GM19193 (cell line): ENCODE results near the gene COL9A3.

Source experiments
- POLR2A ChIP-seq: IDR thresholded peaks from 4 replicates; pipeline ENCODE4 v1.6.1; 2011; ENCODE audit not compliant: insufficient read depth, insufficient read length; ENCODE audit errors: extremely low read depth

COL9A3 gene

DNA sequence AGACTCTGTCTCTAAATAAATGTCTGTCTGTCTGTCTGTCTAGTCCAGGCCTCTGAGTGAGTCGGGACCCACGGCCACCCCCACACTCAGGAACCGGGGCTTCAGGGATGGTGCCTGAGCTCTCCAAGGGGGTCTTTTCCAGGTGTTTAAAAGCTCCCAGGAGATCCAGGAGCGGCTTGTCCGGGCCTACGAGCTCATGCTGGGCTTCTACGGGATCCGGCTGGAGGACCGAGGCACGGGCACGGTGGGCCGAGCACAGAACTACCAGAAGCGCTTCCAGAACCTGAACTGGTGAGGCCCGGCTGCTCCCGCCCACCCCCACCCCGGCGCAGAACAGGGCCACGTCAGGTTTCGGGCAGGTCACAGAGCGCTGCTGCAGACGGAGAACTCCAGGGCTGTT, 5.5 kb upstream of the COL9A3 start:
- no peak for TF ChIP-seq POLR2A

DNA sequence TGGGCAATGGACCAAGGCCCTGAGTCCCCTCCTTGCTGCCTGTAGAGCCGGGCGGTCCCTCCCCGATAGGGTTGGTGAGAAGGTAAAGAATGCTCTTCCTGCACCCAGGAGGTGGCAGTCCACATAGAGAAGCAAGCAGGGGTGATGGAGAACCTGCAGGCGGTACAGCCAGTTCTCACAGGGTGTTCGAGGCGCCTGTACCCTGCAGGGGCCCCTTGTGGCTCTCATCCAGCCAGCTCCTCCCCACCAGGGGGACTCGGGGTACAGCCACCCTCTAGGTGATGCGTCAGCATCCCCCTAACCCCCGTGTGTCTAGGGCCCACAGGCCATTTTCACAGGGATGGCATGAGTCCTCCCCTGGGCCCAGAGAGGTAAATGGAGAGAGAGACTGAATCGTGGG, 5.1 kb upstream of the COL9A3 start:
- no peak for TF ChIP-seq POLR2A

DNA sequence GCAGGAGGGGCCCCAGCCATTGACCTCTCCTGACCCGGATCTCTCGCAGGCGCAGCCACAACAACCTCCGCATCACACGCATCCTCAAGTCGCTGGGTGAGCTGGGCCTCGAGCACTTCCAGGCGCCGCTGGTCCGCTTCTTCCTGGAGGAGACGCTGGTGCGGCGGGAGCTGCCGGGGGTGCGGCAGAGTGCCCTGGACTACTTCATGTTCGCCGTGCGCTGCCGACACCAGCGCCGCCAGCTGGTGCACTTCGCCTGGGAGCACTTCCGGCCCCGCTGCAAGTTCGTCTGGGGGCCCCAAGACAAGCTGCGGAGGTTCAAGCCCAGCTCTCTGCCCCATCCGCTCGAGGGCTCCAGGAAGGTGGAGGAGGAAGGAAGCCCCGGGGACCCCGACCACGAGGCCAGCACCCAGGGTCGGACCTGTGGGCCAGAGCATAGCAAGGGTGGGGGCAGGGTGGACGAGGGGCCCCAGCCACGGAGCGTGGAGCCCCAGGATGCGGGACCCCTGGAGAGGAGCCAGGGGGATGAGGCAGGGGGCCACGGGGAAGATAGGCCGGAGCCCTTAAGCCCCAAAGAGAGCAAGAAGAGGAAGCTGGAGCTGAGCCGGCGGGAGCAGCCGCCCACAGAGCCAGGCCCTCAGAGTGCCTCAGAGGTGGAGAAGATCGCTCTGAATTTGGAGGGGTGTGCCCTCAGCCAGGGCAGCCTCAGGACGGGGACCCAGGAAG, 4.5 kb upstream of the COL9A3 start:
- no peak for TF ChIP-seq POLR2A

DNA sequence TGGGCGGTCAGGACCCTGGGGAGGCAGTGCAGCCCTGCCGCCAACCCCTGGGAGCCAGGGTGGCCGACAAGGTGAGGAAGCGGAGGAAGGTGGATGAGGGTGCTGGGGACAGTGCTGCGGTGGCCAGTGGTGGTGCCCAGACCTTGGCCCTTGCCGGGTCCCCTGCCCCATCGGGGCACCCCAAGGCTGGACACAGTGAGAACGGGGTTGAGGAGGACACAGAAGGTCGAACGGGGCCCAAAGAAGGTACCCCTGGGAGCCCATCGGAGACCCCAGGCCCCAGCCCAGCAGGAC, 4.0 kb upstream of the COL9A3 start:
- no peak for TF ChIP-seq POLR2A

DNA sequence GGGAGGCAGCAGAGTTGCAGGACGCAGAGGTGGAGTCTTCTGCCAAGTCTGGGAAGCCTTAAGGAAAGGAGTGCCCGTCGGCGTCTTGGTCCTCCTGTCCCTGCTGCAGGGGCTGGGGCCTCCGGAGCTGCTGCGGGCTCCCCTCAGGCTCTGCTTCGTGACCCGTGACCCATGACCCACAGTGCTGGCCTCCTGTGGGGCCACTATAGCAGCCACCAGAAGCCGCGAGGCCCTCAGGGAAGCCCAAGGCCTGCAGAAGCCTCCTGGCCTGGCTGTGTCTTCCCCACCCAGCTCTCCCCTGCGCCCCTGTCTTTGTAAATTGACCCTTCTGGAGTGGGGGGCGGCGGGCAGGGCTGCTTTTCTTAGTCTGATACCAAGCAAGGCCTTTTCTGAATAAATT, 3.3 kb upstream of the COL9A3 start:
- no peak for TF ChIP-seq POLR2A

DNA sequence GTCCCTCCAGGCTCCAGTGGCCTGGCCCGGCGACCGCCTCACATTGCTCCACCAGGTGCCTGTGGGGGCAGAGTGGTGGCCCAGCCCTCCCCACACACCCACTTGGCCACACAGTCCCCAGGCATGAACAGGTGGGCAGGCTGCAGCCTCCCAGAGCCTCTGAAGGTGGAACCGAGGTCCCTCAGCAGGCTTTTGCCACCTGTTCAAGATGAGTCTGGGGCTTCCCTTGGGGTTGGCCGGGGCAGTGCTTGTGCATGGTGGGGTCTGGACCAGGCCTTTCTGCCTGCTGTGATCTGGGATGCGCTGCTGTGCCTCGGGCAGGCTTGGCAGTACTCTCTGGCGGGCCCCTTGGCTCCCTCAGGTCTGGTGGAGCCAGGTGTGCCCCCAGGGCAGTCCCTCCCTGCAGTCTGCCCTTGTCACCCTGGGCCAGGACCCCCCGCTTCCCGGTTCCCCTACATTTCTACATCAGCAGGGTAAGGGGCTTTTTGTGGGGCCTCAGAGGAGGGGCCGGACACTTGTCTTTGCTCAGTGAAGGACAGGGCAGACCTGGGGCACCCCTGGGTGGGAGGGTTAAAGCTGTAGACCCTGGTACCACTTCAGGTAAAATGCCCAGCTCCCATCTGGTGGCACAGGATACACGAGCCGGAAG, 2.7 kb upstream of the COL9A3 start:
- TF ChIP-seq POLR2A, result no peak

DNA sequence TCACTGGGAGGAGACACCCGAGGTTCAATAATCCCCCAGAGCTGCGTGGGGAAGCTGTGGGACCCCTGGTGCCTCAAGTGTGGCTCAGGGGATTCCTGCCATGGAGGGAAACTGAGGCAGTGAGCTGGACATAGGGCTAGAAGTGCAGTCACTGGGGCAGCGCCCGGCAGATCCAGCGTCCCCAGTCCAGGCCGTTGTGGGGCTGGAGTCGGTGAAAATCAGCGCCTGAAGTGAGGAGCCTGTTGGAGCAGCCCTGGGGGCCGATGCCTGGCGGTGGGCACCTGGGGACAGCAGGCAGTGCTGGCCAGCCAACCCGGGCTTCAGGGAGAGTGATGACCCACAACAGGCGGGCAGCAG, 2.2 kb upstream of the COL9A3 start:
- no peak for TF ChIP-seq POLR2A

DNA sequence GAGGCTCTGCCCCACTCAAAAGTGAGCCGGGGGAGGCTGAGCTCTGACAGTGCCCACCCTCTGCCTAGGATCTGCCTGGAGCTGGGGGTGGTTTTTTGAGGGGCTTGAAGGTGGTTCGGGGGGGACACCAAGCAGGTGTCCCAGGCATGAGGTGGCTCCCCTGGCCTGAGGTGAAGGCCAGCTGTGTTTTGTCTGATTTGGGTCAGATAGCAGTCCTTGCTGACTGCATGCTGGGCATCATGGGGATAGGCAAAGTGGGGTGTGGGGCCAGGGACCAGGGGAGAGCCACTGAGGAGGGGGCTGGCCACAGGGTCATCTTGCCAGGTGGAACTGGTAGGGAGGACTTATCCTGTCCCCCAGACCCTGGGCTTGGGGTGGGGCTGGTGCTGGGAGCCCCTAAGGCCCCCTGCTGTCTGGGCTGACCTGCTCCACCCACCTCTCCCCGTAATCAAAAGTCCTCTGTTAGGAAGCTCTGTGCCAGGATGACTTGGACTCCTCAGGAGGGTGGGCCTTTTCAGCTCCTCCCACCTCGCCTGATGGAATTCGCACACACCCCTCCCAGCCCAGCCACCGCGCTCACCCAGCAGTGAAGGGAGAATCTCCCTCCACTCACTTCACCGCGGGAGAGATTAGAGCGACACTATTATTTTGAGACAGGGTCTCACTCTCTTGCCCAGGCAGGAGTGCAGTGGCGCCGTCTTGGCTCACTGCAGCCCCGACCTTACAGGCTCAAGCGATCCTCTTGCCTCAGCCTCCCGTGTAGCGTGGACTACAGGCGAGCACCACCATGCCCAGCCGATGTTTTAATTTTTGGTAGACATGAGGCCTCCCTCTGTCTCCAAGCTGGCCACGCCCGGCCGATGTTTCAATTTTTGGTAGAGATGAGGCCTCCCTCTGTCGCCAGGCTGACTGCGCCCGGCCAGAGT, 1.5 kb upstream of the COL9A3 start:
- TF ChIP-seq POLR2A, result no peak

DNA sequence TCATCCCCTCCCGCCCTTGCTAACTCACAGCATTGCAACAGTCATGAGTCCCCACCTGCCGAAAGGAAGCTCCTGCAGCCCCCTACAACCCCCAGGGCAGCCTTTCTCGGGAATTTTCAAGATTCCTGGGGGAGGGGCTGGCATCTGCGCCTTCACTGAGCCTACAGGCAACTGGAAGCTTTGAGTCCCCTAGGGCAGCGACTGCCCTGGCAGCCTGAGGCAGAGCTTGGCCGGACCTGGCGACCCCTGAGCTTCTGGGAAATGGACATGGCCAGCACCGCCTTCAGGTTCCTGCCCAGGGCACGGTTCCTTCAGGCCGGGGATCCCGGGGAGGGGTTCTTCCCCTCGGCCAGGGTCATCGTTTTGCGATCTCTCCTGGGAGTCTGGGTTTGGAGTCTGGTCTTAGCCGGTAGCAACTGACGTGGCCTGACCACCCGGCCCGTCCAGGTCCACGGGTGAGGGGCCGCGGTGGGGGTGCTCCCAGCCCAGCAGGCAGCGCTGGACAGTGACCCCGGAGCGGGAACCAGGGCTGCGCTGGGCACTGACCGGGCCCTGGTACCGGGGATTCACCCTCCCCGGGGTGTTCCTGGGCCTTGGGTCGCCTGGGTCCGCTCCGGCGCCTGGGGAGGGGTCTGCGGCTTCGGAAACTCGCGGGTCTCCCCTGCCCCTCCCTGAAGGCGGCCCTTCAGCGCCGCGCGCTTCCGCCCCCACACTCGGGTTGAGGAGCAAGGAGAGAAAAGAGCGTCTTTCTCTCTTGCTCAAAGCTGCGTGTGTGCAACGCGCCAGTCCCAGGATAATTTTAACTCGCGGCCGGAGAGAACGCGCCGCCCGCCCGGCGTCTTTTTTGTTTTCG, 593 bp upstream of the COL9A3 start:
- no peak for TF ChIP-seq POLR2A

DNA sequence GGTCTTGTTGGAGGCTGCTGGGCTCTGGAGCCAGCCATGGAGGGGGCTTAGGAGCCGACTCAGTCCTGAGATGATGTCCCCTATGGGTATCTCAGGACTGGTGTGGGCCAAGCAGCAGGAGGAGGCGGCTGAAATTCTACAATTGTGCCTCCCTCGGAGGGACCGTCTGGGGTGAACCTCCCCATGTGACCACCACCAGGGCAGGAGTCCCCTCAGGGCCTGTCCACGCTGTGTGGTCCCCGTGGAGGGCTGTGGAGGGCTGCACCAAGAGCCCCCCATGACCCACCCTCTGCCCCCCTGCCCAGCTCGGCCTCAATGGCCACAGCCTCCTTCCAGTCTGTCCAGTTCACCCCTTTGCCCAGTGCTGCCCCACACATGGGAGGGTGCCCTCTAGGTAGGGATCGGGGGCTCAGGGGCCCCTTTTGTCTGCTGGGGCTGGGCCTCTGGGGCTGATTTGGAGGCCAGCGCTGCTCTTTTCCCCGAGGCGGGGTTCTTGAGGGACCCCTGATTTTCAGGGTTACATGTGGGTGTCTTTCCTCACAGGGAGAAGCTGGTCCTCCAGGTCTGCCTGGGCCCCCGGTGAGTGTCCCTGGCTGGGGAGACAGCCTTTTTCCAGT, 1.2 kb downstream of the COL9A3 start:
- no peak for TF ChIP-seq POLR2A

DNA sequence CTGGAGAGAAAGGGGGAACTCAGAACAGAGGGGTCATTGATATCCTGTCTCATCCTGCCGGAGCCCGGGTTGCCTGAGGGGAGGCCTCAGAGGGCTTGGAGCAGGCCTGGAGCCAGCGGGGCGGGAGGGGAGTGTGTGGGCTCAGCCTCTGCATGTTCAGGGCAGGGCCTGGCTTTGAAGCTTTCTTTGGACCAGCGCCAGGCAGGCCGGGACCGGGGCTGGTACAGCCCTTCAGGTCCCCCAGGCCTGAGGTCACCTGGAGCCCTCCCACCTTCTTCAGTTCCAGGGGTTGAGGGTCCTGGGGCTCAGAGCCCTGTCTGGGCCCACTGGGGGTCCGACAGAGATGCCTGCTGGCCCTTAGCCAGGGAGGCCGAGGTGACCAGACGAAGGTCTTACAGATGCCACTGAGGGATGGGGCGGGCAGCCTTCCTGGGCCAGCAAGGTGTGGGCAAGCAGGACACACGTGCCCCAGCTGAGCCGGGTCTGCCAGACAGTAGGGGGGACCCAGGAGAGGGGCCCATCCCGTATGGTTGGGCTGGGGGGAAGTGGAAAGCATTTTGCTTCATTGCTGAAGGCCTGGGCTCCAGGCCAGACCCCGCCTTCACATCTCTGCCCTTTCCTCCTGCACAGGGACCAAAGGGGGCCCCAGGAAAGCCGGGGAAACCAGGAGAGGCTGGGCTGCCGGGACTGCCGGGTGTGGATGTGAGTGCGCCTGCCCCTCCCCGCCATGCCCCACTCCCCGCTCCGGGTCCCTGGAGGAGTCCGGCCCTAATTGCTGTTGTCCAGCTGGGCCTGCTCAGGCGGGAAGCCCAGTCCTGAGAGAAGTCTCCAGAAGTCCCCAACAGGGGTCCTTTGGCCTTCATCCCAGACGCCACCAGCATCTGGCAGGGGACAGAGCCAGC, 2.0 kb downstream of the COL9A3 start:
- TF ChIP-seq POLR2A, result no peak

DNA sequence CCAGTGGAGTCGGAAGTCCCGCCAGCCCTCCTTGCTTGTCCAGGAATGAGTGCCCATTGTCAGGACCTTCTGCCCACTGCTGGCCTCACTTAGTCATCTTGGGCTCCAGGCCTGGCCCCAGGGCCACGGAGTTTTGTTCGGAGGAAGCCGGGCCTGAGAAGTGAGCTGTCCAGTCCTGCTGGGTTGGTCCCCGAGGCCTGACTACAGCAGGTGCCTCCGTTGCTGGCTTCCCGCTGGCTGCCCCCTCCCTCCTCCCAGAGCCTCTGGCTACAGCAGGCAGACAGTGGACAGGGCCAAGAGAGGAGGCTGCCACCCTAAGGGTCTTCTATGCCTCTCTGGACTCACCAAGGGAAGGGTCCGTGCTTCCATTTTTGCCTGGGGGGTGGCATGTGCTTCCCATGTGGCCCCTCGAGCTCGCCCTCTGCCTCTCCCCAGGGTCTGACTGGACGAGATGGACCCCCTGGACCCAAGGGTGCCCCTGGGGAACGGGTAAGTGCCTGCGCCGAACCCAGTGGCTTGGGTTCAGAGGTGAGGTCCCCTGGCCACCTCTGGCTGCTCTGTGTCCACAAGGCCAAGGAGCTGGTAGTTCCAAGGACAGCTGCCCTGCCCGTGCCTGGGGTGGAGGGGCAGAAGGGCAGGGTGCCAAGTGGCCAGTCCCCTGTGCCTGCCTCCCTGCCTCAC, 2.8 kb downstream of the COL9A3 start:
- no peak for TF ChIP-seq POLR2A
